Activated CD8-positive, alpha-beta memory T cell treated with anti-CD3 and anti-CD28 coated beads for 48 hours (primary cell): Measurements from ENCODE around the gene LIPA.
"Not testable (repeated sequence)": the region's sequence is repeated elsewhere in the genome, so short reads cannot be mapped to it uniquely, and the experiment has no call there.

Experiments
- DNase-seq, 3 experiments: peaks; one replicate each; pipeline ENCODE4 v3.0.0-alpha.2; 2020; ENCODE audit warnings: low read depth in 2 of 3, low spot score in 2 of 3

Gene LIPA

GRCh38 chr10:89271532-89271931 lies 20.0 kb upstream of the LIPA start:
- DNase-seq, result no peak

DNA sequence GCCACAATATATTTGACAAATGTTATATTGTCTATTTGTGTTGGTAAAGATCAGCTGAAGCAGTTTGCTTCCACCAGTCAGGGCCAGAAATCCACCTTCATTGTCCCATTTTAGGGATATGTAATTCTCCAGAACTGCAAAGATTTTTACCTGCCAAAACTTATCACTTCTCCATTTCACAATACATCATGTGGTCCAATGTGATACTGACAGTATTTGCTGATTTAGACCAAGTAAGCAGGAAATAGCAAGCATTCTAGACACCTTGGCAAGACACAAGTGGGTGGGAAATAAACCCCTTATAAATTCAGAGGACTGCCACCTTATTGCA lies 18.5 kb upstream of the LIPA start:
- no peak for DNase-seq

DNA sequence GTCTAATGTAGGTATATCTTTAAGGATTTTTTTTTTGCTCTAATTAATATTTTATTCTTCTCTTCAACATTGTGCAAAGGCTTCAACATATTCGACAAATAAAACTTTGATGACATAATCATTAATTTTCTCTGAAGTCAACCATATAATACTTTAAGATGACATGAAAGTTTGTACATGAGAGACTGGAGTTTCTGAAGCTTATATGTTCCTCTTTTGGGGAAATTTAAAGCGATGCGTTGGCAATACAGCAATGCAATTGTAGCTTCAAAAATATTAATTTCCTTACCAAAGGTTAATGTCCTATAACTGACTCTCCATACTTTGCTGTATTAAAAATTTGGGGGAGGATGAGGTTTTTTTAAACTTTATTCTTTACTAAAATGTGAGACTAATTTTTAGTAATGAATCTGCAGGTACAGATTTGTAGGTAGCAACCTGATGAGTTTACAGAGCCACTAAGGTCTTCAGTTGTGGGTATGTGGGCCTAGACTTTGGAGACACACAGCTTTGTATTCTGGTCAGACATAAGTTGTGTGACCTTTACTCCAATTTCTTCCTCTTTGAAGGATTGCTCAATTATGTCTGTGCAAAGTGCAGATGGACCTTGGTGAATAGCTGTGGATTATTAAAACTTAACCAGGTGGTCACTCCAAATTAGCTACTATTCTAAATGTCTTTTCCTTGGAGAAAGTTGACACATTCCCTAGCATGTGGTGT lies 18.0 kb upstream of the LIPA start:
- no peak for DNase-seq

DNA sequence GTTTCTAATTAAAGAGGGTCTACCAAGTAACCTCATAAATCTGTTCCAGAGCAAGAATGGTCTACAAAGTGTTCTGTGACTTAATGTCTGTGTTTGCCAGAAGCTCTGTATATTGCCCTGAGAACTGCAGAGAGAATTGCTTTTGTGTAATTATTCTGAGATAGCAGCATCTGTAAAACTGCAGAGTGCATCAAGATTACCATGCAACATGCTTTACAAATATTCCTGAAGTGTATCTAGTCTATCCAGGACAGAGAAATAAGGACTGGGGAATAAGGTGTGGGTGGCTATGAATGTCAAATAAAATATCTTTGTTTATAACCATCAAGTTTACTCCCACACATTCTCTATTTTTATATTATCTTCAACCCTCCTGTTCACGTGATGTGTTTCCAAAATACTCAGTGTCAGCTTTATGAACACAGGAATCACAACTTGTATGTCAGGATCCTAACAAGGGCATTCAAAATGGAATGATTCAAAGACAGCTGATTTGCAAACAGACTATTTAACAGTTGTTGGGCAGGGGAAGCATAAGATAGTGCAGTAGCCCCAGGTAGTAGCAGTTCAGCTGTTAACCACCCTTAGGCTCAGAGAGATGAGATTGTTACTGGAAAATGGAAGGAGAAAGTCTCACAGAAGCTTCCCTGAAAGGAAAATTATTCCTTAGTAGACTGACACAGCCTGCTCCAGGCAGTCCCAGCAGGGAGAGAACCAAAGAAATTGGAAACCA lies 15.3 kb upstream of the LIPA start:
- DNase-seq, result no peak

DNA sequence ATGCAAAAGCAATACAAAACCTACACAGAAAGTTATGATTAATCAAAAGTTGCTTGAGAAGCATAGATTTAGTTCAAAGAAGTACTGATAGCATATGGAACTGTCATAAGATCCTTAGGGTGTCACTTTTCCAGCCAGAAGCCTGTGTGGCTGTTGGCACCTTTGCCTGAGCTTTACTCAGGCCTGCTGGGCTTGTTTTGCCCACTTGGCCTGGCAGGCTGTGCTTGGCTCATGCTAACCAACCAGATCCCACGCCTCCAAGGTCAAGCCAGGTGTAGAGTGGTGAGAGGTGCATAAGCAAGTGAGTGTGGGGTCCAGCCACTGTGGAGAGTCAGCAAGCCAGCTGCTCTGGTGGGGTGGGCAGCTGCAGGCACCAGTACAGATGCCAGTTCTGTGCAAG lies 12.0 kb upstream of the LIPA start:
- no peak for DNase-seq

DNA sequence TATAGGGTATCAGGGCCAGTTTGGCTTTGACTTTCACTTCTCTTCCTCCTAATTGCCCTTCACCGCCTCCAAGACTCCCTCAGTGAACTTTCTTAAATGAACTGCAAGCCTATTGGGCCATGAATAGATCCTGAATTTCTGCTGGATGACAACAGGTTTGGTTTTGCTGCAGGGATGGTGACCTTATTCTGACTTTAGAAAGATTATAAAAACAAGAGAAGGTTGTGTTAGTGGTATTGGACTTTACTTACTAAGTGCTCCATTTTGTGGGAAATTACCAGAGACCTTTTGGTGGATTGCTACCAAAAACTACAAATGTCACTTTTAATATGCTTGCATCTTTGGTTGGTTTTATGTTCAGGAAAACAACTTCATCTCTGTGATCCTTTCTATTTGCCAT lies 11.5 kb upstream of the LIPA start:
- DNase-seq, result no peak

DNA sequence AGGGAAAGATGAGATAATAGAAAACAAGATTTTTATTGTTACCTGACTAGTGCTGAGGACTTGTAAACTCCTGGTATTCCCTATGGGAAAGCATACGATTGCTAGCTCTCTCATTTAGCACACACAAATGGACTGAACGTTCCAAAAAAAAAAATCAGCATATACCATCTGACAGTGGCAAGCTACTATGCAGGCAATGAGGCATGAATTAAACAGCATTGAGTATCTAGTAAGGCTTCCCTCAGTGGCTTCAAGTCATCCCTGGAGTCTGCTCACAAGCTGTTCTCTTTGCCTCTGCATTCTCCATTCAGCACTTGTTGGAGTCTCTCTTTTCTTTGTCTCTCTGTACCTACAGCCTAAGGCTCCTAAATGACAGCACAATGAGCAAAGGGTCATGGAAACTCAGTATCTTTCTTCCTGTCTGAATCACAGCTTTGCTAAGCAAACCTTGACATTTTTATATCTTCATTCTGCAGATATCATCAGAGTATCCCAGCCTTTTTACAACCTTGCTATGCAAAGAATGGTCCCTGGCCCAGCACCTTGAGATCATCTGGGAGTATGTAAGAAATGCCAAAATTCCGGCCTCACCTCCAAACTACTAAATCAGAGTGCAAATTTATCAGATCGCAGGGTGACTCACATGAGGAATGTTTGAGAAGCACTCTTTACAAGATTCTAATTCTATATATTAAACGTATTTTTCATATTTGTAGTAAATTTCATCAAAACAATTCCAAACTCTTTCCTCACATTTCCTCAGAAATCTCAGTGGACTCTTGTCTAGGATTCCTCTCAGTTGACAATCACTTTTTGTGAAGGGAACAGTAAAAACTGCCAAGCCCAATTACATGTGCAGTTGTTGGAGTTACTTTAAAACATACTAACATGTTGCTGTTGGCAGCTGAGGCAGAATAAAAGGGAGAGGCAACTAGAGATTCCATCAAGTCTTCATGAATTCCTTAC lies 10.8 kb upstream of the LIPA start:
- DNase-seq, result no peak

DNA sequence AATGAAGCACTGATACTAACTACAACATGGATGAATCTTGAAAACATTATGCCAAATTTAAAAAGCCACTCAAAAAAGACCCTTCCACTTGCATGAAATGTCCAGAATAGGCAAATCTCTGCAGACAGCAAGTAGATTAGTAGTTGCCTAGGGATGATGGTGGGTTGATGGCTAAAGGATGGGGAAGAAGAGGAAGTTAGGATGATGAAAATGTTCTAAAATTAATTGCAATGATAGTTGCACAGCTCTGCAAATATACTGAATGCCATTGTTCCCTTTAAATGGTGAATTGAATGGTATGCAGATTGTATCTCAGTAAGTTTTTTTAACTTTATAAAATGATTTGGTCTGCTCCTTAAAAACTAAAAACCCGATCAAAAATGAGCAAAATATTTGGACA lies 7.3 kb upstream of the LIPA start:
- no peak for DNase-seq

DNA sequence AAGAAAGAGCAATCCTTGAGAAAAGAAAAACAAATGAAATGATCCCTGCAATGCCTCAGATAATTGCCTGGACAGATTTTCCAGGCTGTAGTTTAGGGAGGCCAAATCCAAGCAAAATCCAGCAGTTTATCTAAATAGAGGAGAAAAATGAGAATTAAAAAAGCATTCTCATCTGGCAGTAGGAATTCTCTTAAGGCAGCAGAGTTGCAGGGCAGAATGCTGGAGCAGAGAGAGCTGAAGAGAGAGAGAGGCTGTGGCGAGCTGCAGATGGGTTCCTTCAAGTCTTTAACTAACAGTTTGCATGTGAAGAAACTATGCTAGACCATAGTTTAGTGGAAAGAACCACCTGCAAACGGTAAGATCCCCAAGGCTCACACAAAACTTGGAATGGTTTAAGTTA lies 6.0 kb upstream of the LIPA start:
- DNase-seq, result no peak

DNA sequence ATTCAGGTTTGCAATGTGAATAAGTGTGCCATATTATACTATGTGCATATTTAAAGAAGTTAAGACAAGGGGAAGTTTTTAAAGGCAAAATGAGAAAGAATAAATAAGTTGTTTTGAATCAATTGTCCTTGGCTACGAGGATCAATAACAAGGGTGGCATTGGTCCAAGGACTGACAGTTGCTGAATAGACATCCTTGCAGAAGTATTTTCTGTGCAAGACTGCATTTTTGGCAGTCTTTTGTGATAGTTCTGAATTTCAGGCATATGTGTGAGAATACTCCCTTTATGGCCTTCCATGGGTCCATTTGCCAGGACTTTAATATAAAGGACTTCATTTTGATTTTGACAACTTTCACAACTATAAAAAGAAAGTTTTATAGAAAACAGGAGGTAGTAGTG lies 5.4 kb upstream of the LIPA start:
- no peak for DNase-seq

DNA sequence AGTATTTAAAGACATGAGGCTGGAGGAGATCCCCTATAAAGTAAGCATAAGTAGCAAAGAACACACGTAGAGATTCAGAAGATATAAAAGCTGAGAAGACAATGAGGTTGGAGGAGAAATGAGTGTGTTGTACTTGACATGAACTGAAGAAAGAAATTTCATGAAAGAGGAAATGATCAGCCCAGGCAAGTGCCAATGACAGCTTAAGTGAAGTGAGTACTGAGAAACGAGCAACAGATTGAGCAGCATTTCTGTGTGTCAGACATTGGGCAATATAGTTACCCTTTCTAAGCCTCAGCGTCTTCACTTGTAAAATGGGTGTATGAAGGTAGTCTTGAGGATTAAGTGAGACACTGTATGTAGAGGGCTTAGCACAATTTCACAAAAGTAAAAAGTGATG lies 4.8 kb upstream of the LIPA start:
- no peak for DNase-seq

GRCh38 chr10:89255793-89256192 lies 4.2 kb upstream of the LIPA start:
- no peak for DNase-seq

- DNase-seq, result not testable (repeated sequence)
Measured at GRCh38 chr10:89255091-89255579, 3.6 kb upstream of the LIPA start.

DNA sequence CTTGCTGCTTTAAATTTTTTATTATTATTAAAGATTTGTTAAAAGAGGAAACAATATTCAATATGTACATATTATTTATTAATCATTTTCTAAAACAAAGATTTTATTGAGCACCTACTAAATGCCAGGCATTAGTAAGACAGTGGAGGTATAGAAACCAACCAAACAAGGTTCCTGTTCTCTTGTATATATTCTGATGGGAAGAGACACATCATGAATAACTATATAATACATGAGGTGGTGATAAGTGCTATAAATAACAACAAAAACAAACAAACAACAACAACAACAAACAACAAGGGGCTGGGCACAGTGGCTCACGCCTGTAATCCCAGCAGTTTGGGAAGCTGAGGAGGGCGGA lies 630 bp upstream of the LIPA start:
- DNase-seq, result no peak

GRCh38 chr10:89250865-89251408 lies 638 bp downstream of the LIPA start:
- DNase-seq, result no peak

- no peak for DNase-seq
Measured at GRCh38 chr10:89248990-89249389, 2.6 kb downstream of the LIPA start.

DNA sequence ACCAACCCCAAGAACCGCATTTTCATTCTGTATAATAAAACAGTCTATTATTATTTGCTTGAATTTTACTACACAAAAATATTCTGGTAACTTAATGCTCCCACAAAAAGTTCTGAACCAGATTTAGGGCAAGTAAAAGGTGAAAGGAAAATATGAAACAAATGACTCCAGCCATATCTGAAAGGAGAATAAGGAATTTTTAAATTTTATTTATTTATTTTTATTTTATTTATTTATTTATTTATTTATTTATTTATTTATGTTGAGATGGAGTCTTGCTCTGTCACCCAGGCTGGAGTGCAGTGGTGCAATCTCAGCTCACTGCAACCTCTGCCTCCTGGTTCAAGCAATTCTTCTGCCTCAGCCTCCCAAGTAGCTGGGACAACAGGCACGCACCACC lies 4.0 kb downstream of the LIPA start:
- not testable (repeated sequence) for DNase-seq

DNA sequence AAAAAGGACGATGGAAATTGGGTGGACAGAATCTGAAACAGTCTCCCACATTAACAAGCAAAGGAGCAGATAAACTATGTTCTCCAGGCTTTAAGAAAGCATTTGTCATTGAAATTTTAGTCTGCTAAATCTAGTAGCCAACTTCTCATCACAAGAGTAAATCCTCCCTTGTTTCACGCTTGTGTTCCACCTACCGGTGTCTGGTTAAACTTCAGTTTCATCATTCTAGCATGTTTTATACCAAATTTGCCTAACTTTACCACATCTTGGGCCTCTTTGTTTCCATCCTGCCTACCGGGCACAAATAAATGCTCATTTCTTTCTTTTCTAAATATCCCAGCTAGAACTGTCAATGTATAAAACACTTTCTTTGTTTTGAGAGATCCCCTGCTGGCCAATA lies 5.8 kb downstream of the LIPA start:
- DNase-seq, result no peak

DNA sequence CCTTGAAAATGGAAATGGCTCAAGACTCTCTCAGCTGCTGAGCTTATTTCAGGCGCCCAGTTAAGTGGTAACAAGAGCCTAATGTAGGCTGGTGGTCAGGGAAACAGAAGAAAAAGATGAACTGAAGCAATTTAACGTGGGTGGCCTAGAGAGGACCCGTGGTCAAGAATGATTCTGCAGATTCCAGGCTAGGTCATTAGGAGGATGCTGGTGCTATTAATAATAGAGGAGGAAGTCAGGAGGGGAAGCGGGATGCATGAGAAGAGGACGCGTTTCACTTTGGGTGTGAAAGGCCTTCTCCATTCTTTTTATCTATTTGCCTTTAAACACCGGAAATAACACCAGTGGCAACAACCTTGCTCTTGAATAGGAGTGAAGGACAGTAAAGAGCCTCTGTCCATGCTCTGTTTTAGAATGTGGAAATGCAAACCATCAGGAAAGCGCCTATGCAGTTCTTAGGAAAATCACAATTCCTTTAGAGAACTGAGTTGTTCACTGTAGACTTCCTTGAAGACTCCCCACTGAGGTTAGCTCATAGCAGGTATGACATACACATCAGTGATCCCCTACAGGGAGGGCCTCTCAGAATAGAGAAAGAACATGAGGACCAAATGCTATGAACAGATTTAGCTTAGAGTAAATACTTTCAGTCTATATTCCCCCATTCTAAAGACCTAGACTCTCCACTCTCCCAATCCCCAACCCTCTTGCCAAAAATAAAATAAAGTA lies 8.6 kb downstream of the LIPA start:
- no peak for DNase-seq

- DNase-seq, result no peak
Measured at GRCh38 chr10:89242345-89242684, 9.3 kb downstream of the LIPA start.
